Stimulated activated CD4-positive, alpha-beta T cell treated with anti-CD3 and anti-CD28 coated beads, Interleukin-2, amount 100 ng/mL, for 48 hours (primary cell): ENCODE results near the gene CROT.
"Not testable (repeated sequence)": the region's sequence is repeated elsewhere in the genome, so short reads cannot be mapped to it uniquely, and the experiment has no call there.

Experiments
- DNase-seq, 2 donors: peaks; one replicate each; pipeline ENCODE4 v3.0.0-alpha.2; 2020

The CROT gene

GRCh38 chr7:87345166-87345927, at the start of gene CROT:
CROT (plus strand) TSS chr7:87345664; CDS start chr7:87349069, 3,405 bp downstream.
- peak; percentile 90 to 92 for DNase-seq

- no peak for DNase-seq
Measured at GRCh38 chr7:87300756-87301155, 44.7 kb upstream of the CROT start.

DNA sequence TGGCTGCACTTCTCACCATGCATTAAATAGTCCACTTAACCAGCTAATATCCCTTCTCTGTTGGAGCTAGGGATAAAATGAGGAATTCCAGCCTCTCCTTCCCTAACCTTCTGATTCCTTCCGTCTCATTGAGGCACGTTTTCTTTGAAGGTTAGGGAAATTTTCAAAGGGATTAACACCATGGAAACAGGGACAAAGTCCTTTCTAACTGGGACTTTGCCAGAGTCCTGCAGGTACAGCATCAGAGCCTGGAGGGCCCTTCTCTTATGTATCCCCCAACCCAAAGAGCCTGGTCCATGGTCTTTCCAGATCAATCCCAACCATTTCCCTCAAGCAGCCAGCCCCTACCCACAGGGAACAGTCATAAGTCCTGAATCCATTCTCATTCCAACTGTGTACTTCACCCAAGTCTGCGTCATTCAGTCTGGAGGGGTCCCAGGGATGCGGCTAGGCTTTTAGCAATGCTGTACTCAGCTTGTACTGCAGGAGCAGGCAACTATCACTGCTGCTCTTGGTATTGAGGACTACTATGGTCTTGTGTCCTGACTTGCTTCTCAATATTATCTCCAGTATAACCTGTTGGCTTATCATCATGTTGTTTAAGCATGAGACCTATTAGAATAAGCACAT, 34.6 kb upstream of the CROT start:
- no peak for DNase-seq

DNA sequence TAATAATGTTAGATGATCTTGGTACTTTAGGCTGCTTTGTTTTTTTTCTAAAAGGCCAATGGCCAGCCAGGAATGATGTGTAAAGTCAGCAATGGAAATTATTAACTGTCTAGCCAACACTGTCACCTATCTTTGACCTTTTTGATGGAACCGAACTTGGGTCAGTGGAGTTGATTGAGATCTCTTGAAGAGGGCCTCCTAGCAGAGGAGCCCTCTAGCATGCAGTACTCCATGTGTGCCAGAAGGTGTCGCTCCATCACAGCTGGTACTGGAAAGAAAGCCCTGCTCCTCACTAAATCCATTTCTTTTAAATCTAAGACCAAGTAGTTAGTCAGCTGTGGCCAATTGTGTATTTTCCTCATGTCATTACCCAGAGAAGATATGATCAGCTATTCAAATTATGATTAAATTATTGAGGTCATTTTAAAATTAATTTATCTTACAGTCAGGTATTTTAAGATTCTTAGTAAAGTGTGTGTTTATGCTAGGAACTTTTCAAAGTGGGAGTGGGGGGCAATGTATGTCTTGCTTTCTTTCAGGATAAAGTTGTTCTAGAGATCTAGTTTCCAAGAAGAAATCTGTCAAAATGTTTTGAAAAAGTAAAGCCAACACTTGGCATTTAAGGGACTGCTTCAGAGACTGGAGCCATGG, 33.1 kb upstream of the CROT start:
- DNase-seq: peak; percentile 58 to 65

DNA sequence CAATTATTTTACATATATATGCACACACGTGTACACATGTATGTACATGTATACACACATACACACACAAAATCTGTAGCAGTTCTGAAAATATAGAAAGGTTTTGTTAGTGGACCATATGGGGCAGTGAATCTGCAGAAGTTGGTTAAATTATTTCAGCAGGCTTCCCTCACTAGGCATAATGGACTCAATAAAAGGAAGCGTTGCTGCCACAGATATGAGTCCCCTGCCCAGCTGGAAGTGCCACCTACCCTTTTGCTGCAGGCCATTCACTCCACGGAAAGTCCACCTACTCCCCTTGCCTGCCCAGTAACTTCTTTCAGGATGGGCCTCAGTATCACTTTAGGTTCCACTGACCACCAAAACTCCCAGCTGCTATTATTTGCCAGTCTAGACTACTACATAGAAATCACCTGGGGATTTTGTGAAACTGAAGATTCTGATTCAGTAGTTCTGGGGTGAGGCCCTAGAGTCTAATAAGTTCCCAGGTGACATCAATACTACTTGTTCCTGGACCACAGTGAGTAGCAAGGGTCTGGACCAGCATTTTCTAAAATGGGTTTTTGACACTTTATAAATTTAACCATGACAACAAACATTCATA, 29.3 kb upstream of the CROT start:
- DNase-seq: no peak

GRCh38 chr7:87316846-87317552, 28.5 kb upstream of the CROT start:
- no peak for DNase-seq

GRCh38 chr7:87317691-87318245, 27.7 kb upstream of the CROT start:
- no peak for DNase-seq

- no peak for DNase-seq
Measured at GRCh38 chr7:87318741-87319140, 26.7 kb upstream of the CROT start.

DNA sequence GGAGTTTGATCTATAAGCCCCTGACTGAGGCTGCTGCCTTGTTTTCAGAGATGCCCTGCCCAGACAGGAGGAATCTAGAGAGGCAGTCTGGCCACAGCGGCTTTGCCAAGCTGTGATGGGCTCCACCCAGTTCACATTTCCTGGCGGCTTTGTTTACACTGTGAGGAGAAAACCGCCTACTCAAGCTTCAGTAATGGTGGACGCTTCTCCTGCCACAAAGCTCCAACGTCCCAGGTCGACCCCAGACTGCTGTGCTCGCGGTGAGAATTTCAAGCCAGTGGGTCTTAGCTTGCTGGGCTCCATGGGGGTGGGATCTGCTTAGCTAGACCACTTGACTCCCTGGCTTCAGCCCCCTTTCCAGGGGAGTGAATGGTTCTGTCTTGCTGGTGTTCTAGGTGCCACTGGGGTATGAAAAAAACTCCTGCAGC, 26.3 kb upstream of the CROT start:
- not testable (repeated sequence) for DNase-seq

DNA sequence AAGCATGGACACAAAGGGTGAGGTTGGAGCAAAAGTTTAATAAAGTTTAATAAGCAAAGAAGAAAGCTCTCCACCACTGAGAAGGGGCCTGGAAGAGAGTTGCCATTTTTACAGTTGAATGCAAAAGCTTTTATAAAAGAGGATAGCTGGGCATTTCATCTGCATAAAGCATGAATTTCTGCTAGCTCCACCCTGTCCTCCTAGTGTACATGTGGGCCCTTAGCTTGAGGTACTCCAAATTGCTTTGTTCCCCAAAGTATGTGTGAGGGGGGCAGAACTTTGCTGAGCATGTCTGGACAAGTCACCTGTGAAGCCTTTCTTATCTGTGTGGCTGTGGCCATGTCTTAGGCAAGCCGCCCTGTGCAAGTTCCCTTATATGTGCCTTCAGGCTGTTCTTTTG, 22.6 kb upstream of the CROT start:
- DNase-seq: no peak

- DNase-seq: no peak
Measured at GRCh38 chr7:87325576-87326370, 19.7 kb upstream of the CROT start.

GRCh38 chr7:87328281-87328680, 17.2 kb upstream of the CROT start:
- no peak for DNase-seq

DNA sequence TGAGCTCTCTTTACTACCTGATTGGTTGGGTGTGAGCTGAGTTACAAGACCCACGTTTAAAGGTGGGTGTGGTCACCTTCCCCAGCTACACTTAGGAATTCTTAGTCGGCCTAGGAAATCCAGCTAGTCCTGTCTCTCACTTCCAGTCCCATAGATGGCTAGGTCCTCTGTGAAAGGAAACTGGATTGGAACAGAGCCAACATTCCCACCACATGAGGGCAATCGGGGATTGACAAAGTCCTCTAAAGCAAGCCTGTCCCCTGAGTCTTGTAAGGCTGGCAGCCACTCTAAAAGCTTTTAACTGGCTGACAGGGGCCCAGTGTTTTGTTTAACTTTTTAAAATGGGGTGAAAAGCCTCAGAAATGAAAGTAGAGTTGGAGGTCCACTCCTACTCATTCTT, 15.1 kb upstream of the CROT start:
- DNase-seq: no peak

- no peak for DNase-seq
Measured at GRCh38 chr7:87330942-87331341, 14.5 kb upstream of the CROT start.

- no peak for DNase-seq
Measured at GRCh38 chr7:87331687-87332252, 13.7 kb upstream of the CROT start.

DNA sequence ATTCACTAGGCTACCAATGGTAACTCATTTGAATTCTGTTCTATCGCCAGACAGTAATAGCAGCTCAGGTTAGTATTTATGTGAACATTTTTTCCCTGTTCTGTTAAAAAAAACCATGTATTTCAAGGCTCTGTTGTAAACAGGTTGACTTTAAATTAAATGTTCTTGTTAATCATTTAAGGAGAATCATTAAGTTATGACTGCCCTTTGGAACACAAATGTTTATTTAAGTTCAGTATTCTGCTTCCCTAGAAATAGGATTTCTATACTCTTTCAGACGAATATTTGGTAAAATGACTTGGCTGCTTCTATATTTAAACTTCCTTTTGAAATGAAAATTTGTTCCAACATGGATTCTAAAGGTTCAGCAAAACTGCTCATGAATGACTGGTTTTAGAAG, 13.1 kb upstream of the CROT start:
- no peak for DNase-seq

GRCh38 chr7:87336136-87336535, 9.3 kb upstream of the CROT start:
- DNase-seq: no peak

GRCh38 chr7:87337331-87337730, 8.1 kb upstream of the CROT start:
- DNase-seq: no peak

GRCh38 chr7:87339373-87339897, 6.0 kb upstream of the CROT start:
- no peak for DNase-seq

- DNase-seq: no peak
Measured at GRCh38 chr7:87341441-87341840, 4.0 kb upstream of the CROT start.

GRCh38 chr7:87342231-87342630, 3.2 kb upstream of the CROT start:
- no peak for DNase-seq
